GM12875 (cell line): ENCODE results near the gene SHISA8.
"Not testable (repeated sequence)": the region's sequence is repeated elsewhere in the genome, so short reads cannot be mapped to it uniquely, and the experiment has no call there.

ENCODE experiments used
- H3K4me3 ChIP-seq: one replicate; pipeline ENCODE4 v1.5.1; 2011; ENCODE audit warnings: low read depth, low read length, control low read depth
- TF ChIP-seq, protein P1 (sequence below): IDR thresholded peaks from 2 replicates; pipeline ENCODE4 v1.5.1; 2011; ENCODE audit warnings: low read depth, mild to moderate bottlenecking, control low read depth, inconsistent platforms, low read length, moderate library complexity, borderline replicate concordance; ENCODE audit not compliant: insufficient read depth

Gene SHISA8

DNA sequence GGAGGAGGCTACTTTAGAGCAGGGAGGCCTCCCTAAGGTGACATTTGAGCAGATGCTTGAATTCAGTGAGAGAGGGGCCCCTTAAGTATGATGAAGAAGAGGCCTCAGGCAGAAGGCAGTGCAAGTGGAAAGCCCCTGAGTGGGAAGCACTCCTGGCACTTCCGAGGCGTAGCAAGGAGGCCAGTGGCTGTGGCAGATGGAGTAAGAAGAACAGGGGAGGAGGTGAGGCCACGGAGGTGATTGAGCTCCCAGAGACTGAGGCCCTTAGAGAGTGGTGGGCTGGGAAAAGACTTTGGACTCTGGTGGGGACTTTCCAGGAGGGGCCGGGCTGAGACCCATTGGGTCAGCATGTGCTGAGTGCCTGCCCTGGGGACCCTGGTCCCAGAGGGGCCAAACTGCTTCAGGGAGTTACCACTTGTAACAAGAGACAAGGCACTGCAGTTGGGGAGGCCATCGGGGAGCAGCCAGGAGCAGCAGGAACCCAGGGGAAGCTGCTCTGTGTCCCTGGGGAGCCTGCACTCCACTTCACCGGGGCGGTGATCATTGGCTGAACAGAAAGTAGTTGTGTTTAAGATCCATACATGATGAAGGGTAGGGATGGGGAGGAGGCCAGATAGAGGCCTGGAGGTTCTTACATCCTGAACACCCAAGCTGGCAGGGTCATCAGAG is 34.6 kb upstream of the SHISA8 start:
- TF ChIP-seq, protein P1, sequence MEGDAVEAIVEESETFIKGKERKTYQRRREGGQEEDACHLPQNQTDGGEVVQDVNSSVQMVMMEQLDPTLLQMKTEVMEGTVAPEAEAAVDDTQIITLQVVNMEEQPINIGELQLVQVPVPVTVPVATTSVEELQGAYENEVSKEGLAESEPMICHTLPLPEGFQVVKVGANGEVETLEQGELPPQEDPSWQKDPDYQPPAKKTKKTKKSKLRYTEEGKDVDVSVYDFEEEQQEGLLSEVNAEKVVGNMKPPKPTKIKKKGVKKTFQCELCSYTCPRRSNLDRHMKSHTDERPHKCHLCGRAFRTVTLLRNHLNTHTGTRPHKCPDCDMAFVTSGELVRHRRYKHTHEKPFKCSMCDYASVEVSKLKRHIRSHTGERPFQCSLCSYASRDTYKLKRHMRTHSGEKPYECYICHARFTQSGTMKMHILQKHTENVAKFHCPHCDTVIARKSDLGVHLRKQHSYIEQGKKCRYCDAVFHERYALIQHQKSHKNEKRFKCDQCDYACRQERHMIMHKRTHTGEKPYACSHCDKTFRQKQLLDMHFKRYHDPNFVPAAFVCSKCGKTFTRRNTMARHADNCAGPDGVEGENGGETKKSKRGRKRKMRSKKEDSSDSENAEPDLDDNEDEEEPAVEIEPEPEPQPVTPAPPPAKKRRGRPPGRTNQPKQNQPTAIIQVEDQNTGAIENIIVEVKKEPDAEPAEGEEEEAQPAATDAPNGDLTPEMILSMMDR = no peak

DNA sequence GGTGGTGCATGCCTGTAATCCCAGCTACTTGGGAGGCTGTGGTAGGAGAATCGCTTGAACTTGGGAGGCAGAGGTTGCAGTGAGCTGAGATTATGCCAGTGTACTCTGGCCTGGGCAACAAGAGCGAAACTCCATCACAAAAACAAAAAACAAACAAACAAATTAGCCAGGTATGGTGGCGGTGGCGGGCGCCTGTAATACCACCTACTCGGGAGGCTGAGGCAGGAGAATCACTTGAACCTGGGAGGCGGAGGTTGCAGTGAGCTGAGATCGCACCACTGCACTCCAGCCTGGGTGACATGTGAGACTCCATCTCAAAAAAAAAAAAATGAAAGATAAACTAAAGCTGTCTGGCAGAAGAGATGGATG is 34.0 kb upstream of the SHISA8 start:
- H3K4me3 ChIP-seq = not testable (repeated sequence)

More for the DNA sequence above, 34.6 kb upstream of the SHISA8 start:
- H3K4me3 ChIP-seq = peak overlapping the region; percentile 26

DNA sequence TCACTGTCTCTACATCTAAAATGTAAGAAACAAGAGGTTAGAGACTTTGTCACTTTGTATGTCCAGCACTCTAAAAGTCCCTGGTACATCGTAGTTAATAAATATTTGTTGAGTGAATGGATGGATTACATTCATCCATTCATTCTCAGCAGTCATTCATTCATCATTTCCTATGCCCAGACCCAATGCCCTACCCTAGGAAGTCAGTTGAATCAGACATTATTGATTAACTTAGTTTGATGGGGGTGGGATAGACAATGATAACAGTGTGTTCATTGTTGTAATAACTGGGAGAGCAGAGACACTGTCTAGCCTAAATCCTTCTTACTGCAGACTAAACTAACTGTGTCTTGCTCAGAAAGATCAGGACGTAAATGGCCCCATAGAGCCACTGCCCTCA is 33.3 kb upstream of the SHISA8 start:
- no peak overlapping the region for H3K4me3 ChIP-seq
- TF ChIP-seq, protein P1 = no peak

DNA sequence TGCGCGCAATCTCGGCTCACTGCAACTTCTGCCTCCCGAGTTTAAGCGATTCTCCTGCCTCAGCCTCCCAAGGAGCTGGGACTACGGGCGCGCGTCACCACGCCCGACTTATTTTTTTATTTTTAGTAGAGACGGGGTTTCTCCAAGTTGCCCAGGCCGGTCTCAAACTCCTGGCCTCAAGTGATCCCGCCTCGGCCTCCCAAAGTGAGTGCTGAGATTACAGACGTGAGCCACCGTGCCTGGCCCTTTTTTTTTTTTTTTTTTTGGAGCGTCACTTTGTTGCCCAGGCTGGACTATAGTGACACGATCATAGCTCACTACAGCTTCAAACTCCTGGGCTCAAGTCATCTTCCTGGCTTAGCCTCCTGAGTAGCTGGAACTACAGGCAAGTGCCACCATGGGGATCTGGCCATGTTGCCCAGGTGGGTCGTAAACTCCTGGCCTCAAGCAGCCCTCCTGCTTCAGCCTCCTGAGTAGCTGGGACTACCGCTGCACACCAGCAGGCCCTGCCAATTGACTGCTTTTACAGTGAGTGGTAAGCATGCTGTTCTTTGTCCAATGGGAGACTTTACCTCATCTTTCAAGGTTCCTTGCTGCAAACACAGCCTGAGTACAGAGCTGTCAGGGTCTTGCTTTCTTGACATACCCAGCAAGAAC is 32.7 kb upstream of the SHISA8 start:
- TF ChIP-seq, protein P1 = no peak
- peak overlapping the region; percentile 97 for H3K4me3 ChIP-seq

DNA sequence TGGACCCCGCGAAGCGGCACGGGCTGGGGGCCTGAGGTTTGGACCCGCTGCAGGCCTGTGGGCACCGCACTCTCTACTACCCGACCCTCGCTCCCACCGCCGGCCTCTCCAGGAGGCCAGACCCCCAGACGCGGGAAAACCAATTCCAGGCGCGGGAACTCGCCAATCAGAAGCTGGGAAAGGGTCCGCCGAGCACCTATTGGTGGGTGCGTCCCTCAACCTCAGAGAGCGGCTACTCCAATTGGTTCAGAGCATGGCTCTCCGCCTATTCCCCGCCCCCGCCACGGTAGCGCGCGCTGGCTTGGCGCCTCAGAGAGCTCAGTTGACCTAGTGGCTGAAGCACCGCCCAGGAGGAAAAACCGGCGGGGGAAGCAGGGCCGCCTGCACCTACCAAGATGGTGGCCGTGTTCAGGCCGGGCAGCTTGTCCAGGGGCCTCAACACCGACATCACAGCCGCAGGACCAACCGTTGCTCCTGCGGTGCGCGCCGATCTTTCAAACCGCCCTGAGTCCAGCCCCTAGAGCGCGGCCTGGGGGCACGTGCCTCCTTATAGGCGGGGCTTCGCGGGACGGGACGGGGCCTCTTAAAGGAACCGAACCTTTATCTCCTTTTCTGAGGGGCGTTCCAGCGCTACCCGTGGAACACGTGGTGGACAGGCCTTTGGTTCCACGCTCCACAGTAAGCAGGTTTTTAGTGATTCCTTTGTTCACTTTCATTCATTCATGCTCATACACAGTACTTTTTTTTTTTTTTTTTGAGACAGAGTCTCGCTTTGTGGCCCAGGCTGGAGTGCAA is 32.0 kb upstream of the SHISA8 start, which contains the start of gene CENPM:
CENPM (minus strand) TSS at position 524 of the 795 bp plus-strand sequence; CDS start at position 448, 76 bp downstream.
- TF ChIP-seq, protein P1 = no peak
- peak within 1 kb of the TSS; percentile 97 for H3K4me3 ChIP-seq

- H3K4me3 ChIP-seq = no peak overlapping the region
- TF ChIP-seq, protein P1 = no peak
Measured at GRCh38 chr22:41943661-41944209, 28.9 kb upstream of the SHISA8 start.
